Measurements from ENCODE around the gene PDZD4. TPM values are rescaled to one million over a fixed set of nuclear protein-coding genes. Genes with fewer than 3 reads are reported as not detected.

The PDZD4 gene
- total RNA-seq, 1 donor = 0.43 TPM

DNA sequence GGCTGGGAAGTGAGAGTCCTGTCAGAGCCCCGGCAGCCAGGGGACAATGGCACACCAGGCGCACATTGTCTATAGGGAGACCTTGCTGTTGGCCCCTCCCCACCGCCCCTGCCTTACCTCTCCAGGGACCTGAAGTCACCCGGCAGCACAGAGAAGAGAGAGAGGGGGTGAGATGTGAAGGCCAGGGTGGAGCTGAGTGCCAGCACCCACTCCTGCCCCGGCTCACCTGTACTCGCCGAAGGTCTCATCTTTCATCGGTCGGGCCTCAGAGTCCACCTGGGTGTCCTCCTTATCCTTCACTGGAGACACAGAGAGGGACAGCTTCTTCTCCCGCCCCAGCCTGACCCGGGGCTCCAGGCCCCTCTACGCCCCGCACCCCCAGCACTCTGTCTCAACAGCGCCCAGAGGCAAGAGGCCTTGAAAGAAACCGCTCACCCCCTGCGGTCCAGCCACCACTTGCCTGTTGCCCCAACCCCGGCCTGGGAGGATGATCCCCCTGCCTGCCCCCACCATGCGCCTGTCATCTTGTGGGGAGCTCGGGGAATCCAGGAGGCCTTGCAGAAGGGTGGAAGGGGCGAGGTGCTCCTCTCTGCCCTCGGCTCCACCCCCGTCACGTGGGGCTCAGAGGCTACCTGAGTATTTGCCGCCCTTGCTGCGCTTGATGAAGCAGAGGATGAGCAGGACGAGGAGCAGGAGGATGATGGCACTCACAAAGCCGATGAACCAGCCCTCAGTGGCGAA is 33.1 kb upstream of the PDZD4 start:
- TF ChIP-seq, protein P1, sequence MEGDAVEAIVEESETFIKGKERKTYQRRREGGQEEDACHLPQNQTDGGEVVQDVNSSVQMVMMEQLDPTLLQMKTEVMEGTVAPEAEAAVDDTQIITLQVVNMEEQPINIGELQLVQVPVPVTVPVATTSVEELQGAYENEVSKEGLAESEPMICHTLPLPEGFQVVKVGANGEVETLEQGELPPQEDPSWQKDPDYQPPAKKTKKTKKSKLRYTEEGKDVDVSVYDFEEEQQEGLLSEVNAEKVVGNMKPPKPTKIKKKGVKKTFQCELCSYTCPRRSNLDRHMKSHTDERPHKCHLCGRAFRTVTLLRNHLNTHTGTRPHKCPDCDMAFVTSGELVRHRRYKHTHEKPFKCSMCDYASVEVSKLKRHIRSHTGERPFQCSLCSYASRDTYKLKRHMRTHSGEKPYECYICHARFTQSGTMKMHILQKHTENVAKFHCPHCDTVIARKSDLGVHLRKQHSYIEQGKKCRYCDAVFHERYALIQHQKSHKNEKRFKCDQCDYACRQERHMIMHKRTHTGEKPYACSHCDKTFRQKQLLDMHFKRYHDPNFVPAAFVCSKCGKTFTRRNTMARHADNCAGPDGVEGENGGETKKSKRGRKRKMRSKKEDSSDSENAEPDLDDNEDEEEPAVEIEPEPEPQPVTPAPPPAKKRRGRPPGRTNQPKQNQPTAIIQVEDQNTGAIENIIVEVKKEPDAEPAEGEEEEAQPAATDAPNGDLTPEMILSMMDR (IDR thresholded peaks at IDR 0.05; ENCODE audit: insufficient read depth, low read depth, low read length) = no peak
- no peak overlapping the region for H3K4me3 ChIP-seq (ENCODE audit: low read depth, low read length)
- no peak for DNase-seq (ENCODE audit: low read depth)

DNA sequence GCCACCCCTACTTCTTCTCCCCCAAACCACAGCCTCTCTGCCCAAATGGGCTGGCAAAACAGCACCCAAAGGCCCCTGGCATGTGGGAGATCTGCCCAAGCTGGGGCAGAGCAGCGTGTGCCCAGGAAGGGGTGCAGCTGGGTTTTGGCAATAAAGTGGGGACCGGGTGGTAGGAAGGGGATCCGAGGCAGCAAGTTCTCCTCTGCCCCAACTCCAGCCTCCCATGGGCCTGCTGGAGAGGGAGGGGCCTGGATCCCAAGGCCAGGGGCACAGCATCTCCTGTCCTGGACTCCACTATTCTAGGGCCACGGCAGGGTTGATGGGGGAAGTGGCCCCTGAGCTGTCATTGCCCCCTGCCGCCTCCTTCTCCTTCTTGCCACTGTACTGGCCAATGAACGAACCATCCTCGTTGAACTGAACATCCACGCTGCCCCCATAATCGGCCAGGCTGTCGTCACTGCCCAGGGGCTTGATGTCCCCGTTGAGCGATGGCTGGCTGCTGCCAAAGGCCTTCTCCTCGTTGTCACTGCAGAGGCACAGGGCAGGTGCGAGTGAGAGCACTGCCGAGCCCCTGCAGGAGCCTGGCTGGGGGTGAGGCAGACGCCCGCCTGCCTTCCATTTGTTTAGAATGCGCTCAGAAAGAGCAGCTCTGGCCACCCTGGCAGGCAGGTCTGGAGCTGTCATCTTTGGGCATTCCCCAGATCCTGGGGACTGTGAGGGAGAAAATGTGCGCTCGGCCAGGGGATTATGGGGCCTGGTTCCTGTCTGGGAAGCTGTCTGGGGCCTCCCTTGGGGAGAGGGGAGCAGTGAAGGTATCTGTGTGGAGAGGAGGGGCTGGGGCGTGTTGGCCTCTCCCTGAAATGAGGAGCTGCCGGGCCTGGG is 32.3 kb upstream of the PDZD4 start:
- TF ChIP-seq, protein P1 (IDR thresholded peaks at IDR 0.05; ENCODE audit: insufficient read depth, low read depth, low read length) = no peak
- no peak for DNase-seq (ENCODE audit: low read depth)
- no peak overlapping the region for H3K4me3 ChIP-seq (ENCODE audit: low read depth, low read length)

DNA sequence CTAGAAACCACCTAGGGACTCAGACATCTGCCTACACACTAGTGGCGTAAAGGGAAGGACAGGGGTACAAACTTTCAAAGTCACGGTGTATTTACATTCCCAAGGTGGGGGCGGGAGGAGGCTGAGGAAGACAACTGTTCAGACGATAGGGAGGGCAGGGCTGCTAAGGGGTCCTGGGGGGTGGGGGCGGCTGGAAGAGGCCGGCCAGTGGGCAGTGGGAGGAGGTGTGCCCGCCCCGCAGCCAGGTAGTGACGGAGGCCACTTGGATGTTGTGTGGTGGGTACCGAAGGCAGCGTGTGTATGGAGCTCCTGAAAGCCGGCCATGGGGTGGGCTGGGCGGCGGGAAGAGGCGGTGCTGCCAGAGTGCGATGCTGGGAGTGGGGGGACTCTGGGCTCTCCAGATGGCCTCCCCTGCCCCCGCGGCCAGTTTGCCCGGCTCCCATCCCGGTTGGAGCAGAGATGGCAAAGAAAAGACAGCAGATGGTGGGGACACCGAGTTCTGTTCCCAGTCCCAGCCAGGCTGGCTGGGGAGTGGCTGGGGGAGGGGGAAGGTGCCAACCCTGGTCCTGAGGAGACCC is 31.5 kb upstream of the PDZD4 start:
- TF ChIP-seq, protein P1 (IDR thresholded peaks at IDR 0.05; ENCODE audit: insufficient read depth, low read depth, low read length) = no peak

DNA sequence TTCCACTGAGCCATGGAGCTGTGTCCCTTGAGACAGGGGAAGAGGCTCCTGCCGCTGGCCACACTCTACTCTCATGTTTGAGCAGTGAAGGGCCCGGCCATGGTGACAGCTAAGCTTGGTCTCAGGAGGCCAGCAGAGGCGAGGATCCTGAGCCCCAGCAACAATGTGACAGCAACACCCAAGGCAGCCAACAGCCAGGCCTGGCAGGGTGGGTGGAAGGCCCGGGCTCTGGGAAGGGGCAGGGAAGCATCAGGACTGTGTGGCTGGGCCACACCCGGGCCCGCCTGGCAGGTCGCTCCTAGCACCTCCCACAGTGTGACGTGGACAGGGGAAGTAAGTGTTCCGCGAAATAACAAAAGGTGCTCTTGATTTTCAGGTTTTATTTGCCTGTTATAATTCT is 30.8 kb upstream of the PDZD4 start:
- no peak overlapping the region for H3K4me3 ChIP-seq (ENCODE audit: low read depth, low read length)
- TF ChIP-seq, protein P1 (IDR thresholded peaks at IDR 0.05; ENCODE audit: insufficient read depth, low read depth, low read length) = no peak
- no peak for DNase-seq (ENCODE audit: low read depth)

More for the DNA sequence above, 31.5 kb upstream of the PDZD4 start:
- H3K4me3 ChIP-seq (ENCODE audit: low read depth, low read length) = no peak overlapping the region
- DNase-seq (ENCODE audit: low read depth) = no peak

DNA sequence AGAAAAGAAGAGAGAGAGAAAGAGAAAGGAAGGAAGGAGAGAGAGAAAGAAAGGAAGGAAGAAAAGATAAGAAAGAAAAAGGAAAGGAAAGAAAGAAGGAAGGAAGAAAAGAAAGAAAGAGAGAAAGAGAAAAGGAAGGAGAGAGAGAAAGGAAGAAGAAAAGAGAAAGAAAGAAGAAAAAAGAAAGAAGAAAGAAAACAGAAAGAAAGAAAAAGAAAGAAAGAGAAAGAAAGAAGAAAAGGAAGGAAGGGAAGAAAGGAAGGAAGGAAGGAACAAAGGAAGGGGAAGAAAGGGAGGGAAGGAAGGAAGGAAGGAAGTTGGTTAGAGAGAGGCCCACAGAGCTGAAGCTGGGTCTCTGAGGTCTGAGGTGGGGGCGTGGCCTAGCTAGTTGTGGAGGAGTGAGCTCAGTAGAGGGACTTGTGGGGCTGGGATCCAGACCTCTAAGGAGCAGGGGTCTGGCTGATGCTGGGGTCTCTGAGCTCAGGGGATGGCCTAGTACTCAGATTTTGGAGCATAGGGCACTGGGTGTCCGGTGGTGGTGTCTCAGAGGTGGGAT is 27.1 kb upstream of the PDZD4 start:
- DNase-seq (ENCODE audit: low read depth) = no peak
- no peak overlapping the region for H3K4me3 ChIP-seq (ENCODE audit: low read depth, low read length)
- TF ChIP-seq, protein P1 (IDR thresholded peaks at IDR 0.05; ENCODE audit: insufficient read depth, low read depth, low read length) = no peak

DNA sequence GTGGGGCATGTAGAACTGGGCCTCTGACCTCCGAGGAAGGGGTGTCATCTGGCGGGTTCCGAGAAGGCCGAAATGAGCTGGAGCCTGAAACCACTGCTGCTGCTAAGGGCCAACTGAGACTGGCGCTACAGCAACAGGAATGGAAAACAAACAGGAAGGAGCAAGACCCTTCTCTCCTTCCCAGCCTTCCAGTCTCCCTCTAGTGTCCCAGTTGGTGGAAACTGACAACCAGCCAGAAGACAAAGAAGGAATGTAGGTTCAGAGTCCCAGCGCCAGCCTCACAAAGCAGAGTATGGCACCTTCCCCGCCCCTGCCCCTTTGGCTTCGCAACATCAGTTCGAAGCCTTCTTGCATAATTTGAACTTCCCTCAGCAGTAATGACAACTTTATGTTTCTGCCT is 24.4 kb upstream of the PDZD4 start:
- DNase-seq (ENCODE audit: low read depth) = no peak

More for the DNA sequence above, 24.4 kb upstream of the PDZD4 start:
- TF ChIP-seq, protein P1 (IDR thresholded peaks at IDR 0.05; ENCODE audit: insufficient read depth, low read depth, low read length) = no peak
- no peak overlapping the region for H3K4me3 ChIP-seq (ENCODE audit: low read depth, low read length)

All from fibroblast of villous mesenchyme (primary cell).